Sigmoid colon (tissue), 4 donors: ENCODE results near the gene TEKT5.

ENCODE experiments used
- POLR2AphosphoS5 ChIP-seq, 4 donors: sonication (generic); formaldehyde crosslinking; IDR thresholded peaks; one replicate each; pipeline ENCODE4 v1.6.1; 2017; ENCODE audit warnings: antibody characterized with exemption in 4 of 4
- TF ChIP-seq, protein P1 (sequence below), 4 experiments: fragments of 450-650 bp in 3 of 4; fragments of 200-600 bp in 1 of 4; IDR thresholded peaks; one replicate each; pipeline ENCODE4 v1.5.1; 2016 to 2019; ENCODE audit warnings: antibody characterized with exemption in 4 of 4, mild to moderate bottlenecking in 3 of 4, moderate library complexity in 2 of 4

DNA sequence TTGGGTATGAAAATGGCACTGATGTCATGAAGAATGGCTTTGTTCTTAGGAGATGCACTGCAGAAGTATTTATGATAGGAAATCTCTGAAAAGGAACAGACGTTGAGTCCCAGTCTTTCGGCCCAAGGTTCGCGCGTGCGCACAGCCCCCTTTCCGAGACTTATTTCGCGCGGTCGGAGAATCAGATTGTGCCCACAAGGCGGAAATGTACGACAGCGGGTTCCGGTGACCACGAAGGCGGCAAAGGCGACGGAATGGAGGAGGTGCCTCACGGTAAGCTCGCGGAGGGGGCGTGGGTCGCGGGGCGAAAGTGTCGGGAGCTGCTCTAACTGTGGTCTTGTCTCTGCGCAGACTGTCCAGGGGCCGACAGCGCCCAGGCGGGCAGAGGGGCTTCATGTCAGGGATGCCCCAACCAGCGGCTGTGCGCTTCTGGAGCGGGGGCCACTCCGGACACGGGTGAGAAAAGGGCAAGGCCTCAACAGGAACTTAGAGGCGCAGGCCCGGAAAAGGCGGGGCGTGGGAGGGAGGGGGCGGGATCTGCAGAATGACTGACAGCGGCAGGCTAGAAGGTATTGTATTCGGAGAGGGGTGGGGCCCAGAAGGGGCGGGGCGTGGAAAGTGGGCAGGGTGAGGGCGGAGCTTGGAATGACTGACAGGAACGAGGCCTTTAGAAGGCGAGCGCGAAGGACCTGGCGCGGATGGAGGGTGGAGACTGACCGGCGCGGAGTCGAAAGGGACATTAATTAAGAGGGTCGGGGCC lies 49.1 kb upstream of the TEKT5 start, which contains the start of gene NUBP1:
- TF ChIP-seq POLR2AphosphoS5 (IDR thresholded peaks at IDR 0.05) = peak; percentile 63 to 97 (median 74)
- TF ChIP-seq, protein P1, sequence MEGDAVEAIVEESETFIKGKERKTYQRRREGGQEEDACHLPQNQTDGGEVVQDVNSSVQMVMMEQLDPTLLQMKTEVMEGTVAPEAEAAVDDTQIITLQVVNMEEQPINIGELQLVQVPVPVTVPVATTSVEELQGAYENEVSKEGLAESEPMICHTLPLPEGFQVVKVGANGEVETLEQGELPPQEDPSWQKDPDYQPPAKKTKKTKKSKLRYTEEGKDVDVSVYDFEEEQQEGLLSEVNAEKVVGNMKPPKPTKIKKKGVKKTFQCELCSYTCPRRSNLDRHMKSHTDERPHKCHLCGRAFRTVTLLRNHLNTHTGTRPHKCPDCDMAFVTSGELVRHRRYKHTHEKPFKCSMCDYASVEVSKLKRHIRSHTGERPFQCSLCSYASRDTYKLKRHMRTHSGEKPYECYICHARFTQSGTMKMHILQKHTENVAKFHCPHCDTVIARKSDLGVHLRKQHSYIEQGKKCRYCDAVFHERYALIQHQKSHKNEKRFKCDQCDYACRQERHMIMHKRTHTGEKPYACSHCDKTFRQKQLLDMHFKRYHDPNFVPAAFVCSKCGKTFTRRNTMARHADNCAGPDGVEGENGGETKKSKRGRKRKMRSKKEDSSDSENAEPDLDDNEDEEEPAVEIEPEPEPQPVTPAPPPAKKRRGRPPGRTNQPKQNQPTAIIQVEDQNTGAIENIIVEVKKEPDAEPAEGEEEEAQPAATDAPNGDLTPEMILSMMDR (IDR thresholded peaks at IDR 0.05) = no peak
